IMR-90 (cell line): ENCODE results near the gene SSBP2. TPM values are rescaled to one million over a fixed set of nuclear protein-coding genes. Genes with fewer than 3 reads are reported as not detected.

Experiments used
- ATAC-seq: fragments of 200-7000 bp; cut with Tn5 transposase; 2 replicates; pipeline ENCODE4 v1.9.1; 2020; ENCODE audit warnings: low read depth, mild to moderate bottlenecking, moderate library complexity
- BruUV-seq: library from RNA; stranded (reverse); fragments of 400-500 nt; replicated peaks from 2 replicates; lab custom pipeline; 2021; lab: Mats Ljungman, UMichigan
- CTCF ChIA-PET: fragments of 300-600 bp; formaldehyde crosslinking; extraction: SDS; loops from one replicate; lab custom pipeline; 2021; ENCODE audit warnings: antibody characterized with exemption; lab: Yijun Ruan, JAX
- POLR2A ChIA-PET: fragments of 300-600 bp; sonication (Branson Sonifier 250); formaldehyde crosslinking; loops from one replicate; lab custom pipeline; 2022; ENCODE audit warnings: antibody characterized with exemption; ENCODE audit not compliant: unreplicated experiment; lab: Charles Lee
- DNase-seq: peaks from one replicate; pipeline ENCODE4 v3.0.0; 2013
- H2AFZ ChIP-seq: replicated peaks from 2 replicates; pipeline ENCODE3; 2013; ENCODE audit warnings: low read length, mild to moderate bottlenecking; ENCODE audit not compliant: poor library complexity
- H2AK5ac ChIP-seq: 2 replicates; pipeline ENCODE4 v1.6.1; 2013; ENCODE audit warnings: low read depth, low read length, inconsistent platforms
- H2AK9ac ChIP-seq: replicated peaks from 2 replicates; pipeline ENCODE3; 2013; ENCODE audit warnings: mild to moderate bottlenecking, low read depth, low read length, moderate library complexity; ENCODE audit not compliant: poor library complexity
- H2BK120ac ChIP-seq: 2 replicates; pipeline ENCODE4 v1.6.1; 2013; ENCODE audit warnings: low read depth, low read length, inconsistent platforms
- H2BK15ac ChIP-seq: 3 replicates; pipeline ENCODE4 v1.6.1; 2013; ENCODE audit warnings: low read depth, low read length, inconsistent platforms
- H2BK20ac ChIP-seq: 2 replicates; pipeline ENCODE4 v1.6.1; 2013; ENCODE audit warnings: low read depth, mild to moderate bottlenecking, inconsistent platforms, low read length, moderate library complexity
- H2BK5ac ChIP-seq: 2 replicates; pipeline ENCODE4 v1.6.1; 2013; ENCODE audit warnings: mild to moderate bottlenecking, low read depth, low read length, inconsistent platforms; ENCODE audit not compliant: poor library complexity, severe bottlenecking
- H3K14ac ChIP-seq: replicated peaks from 2 replicates; pipeline ENCODE4 v1.6.1; 2013; ENCODE audit warnings: low read depth, low read length, inconsistent platforms
- H3K18ac ChIP-seq: 2 replicates; pipeline ENCODE4 v1.6.1; 2013; ENCODE audit warnings: low read depth, low read length, control low read depth
- H3K23ac ChIP-seq: 2 replicates; pipeline ENCODE4 v1.6.1; 2013; ENCODE audit warnings: low read depth, low read length, inconsistent platforms
- H3K27ac ChIP-seq: 2 replicates; pipeline ENCODE4 v1.5.1; 2013; ENCODE audit warnings: mild to moderate bottlenecking, control low read depth, low read length; ENCODE audit not compliant: insufficient read depth
- H3K27me3 ChIP-seq: 2 replicates; pipeline ENCODE4 v1.6.1; 2013; ENCODE audit warnings: low read length; ENCODE audit not compliant: control insufficient read depth, insufficient read depth
- H3K36me3 ChIP-seq: 2 replicates; pipeline ENCODE4 v1.6.1; 2013; ENCODE audit warnings: low read length, mixed read lengths; ENCODE audit not compliant: control insufficient read depth, insufficient read depth
- H3K4ac ChIP-seq: 2 replicates; pipeline ENCODE4 v1.6.1; 2013; ENCODE audit warnings: low read depth, low read length, inconsistent platforms
- H3K4me1 ChIP-seq: 2 replicates; pipeline ENCODE4 v1.6.1; 2013; ENCODE audit warnings: low read length, mixed read lengths; ENCODE audit not compliant: control insufficient read depth, insufficient read depth
- H3K4me2 ChIP-seq: 2 replicates; pipeline ENCODE4 v1.6.1; 2013; ENCODE audit warnings: low read depth, mild to moderate bottlenecking, control low read depth, low read length, moderate library complexity
- H3K4me3 ChIP-seq: 2 replicates; pipeline ENCODE4 v1.5.1; 2013; ENCODE audit warnings: low read depth, mild to moderate bottlenecking, control low read depth, low read length, moderate library complexity; ENCODE audit not compliant: insufficient read depth
- H3K56ac ChIP-seq: 2 replicates; pipeline ENCODE4 v1.6.1; 2013; ENCODE audit warnings: low read length, inconsistent platforms; ENCODE audit not compliant: insufficient read depth; ENCODE audit errors: extremely low read depth
- H3K79me1 ChIP-seq, 2 experiments: 2 replicates each; pipeline ENCODE4 v1.6.1; 2013; ENCODE audit warnings: low read length in 2 of 2, inconsistent platforms in 1 of 2, low read depth in 1 of 2
- H3K9ac ChIP-seq: 2 replicates; pipeline ENCODE4 v1.6.1; 2013; ENCODE audit warnings: low read depth, low read length, control low read depth
- H3K9me1 ChIP-seq: 2 replicates; pipeline ENCODE4 v1.6.1; 2013; ENCODE audit warnings: low read length, inconsistent platforms; ENCODE audit not compliant: insufficient read depth
- H3K9me3 ChIP-seq: 2 replicates; pipeline ENCODE4 v1.6.1; 2013; ENCODE audit warnings: low read length; ENCODE audit not compliant: control insufficient read depth, insufficient read depth
- H4K20me1 ChIP-seq: 2 replicates; pipeline ENCODE4 v1.6.1; 2013; ENCODE audit warnings: low read length, inconsistent platforms; ENCODE audit not compliant: insufficient read depth
- H4K5ac ChIP-seq: 2 replicates; pipeline ENCODE4 v1.6.1; 2013; ENCODE audit warnings: mild to moderate bottlenecking, low read depth, low read length, control low read depth
- H4K8ac ChIP-seq, 2 experiments: 2 replicates each; pipeline ENCODE4 v1.6.1; 2013; ENCODE audit warnings: low read depth in 2 of 2, low read length in 2 of 2, control low read depth in 1 of 2, inconsistent platforms in 1 of 2
- H4K91ac ChIP-seq: 2 replicates; pipeline ENCODE4 v1.6.1; 2013; ENCODE audit warnings: low read depth, low read length, inconsistent platforms; ENCODE audit not compliant: insufficient read depth
- BHLHE40 ChIP-seq: fragments of 150-350 bp; IDR thresholded peaks from 2 replicates; pipeline ENCODE4 v1.6.1; 2016; ENCODE audit warnings: mild to moderate bottlenecking, low read depth, low read length
- CEBPB ChIP-seq: IDR thresholded peaks from 2 replicates; pipeline ENCODE4 v1.6.1; 2012; ENCODE audit warnings: low read depth, low read length, improper control_type of control experiment
- FOS ChIP-seq: fragments of 150-350 bp; IDR thresholded peaks from 2 replicates; pipeline ENCODE4 v1.6.1; 2016; ENCODE audit warnings: low read depth, low read length
- MAFK ChIP-seq: IDR thresholded peaks from 2 replicates; pipeline ENCODE4 v1.6.1; 2012; ENCODE audit warnings: low read depth, low read length, improper control_type of control experiment
- NFE2L2 ChIP-seq: fragments of 150-350 bp; IDR thresholded peaks from 2 replicates; pipeline ENCODE4 v1.6.1; 2016; ENCODE audit warnings: low read depth, mild to moderate bottlenecking, low read length
- POLR2A ChIP-seq: IDR thresholded peaks from 2 replicates; pipeline ENCODE4 v1.6.1; 2012; ENCODE audit warnings: mild to moderate bottlenecking, low read depth, low read length
- RAD21 ChIP-seq: IDR thresholded peaks from 2 replicates; pipeline ENCODE4 v1.6.1; 2012; ENCODE audit warnings: low read length, improper control_type of control experiment
- RCOR1 ChIP-seq: IDR thresholded peaks from 2 replicates; pipeline ENCODE4 v1.6.1; 2012; ENCODE audit warnings: mild to moderate bottlenecking, low read length, improper control_type of control experiment; ENCODE audit not compliant: insufficient replicate concordance
- RFX5 ChIP-seq: IDR thresholded peaks from 2 replicates; pipeline ENCODE4 v1.8.0; 2012; ENCODE audit warnings: low read depth, mild to moderate bottlenecking, low read length, moderate library complexity
- SMC3 ChIP-seq: fragments of 150-350 bp; IDR thresholded peaks from 2 replicates; pipeline ENCODE4 v1.6.1; 2016; ENCODE audit warnings: low read depth, mild to moderate bottlenecking, antibody characterized with exemption, low read length, moderate library complexity
- WGBS, 2 experiments: methylation state at CpG; one replicate each; pipeline versions ENCODE4 v1.1.5 to v1.1.7; 2013; ENCODE audit warnings: missing lambda C conversion rate in 2 of 2; ENCODE audit not compliant: insufficient read length in 1 of 2; ENCODE audit errors: extremely low coverage in 2 of 2; 5-methylcytosine and 5-hydroxymethylcytosine counted together
- dilution Hi-C: fragments of 300-500 bp; cut with HindIII; formaldehyde crosslinking; loops from one replicate; pipeline ENCODE4 v1.14.3; 2018; ENCODE audit warnings: low sequenced_read_pairs; ENCODE audit not compliant: unreplicated experiment
- in situ Hi-C: fragments of 300-500 bp; cut with MboI; formaldehyde crosslinking; loops from 3 replicates; pipeline ENCODE4 v1.14.3; 2019; ENCODE audit warnings: low sequenced_read_pairs, inconsistent platforms, mixed read lengths
- intact Hi-C: fragments of 100-400 bp; cut with micrococcal nuclease; formaldehyde crosslinking; loops from 2 replicates; pipeline ENCODE4 v1.10.0; 2022
- polyA plus RNA-seq, 3 experiments: library from polyadenylated mRNA; depleted of rRNA; stranded (reverse); fragments of >200 nt; gene quantifications; 2 replicates each; pipeline ENCODE4 v1.2.3, GENCODE V29; 2012; ENCODE audit warnings: low replicate concordance in 1 of 3
- total RNA-seq: library from RNA; depleted of rRNA; stranded (reverse); fragments of >200 nt; gene quantifications from 2 replicates; pipeline ENCODE4 v1.2.3, GENCODE V29; 2012
- TF ChIP-seq, protein P1 (sequence below): conservative IDR thresholded peaks from 2 replicates; pipeline ENCODE4 v1.5.1; 2012; ENCODE audit warnings: mild to moderate bottlenecking, low read depth, low read length, improper control_type of control experiment
- TF ChIP-seq, protein P2 (sequence below): fragments of 150-350 bp; IDR thresholded peaks from 2 replicates; pipeline ENCODE4 v1.6.1; 2016; ENCODE audit warnings: low read depth, mild to moderate bottlenecking, low read length, moderate library complexity, borderline replicate concordance

The SSBP2 gene
- total and polyA plus RNA-seq, 2 of the 4 experiments (the other 2 are of a cell fraction): 38.4 to 42.7 TPM

DNA sequence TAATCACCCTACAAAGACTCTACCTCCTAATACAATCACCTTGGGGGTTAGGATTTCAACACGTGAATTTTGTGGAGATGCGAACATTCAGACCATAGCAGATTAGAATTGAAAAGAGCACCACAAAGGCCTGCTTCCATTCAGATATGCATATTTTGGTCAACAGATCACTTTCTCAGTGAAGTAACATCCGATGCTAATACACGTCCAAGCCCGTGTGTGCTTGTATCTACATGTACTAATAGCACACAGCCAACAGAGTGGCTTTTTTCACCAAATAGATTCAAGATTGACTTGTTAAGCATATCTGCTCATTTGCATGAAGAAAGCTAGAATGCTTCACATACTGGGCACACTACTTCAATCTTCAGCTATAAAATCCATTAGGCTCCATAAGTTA is 35.6 kb upstream of the SSBP2 start:
- POLR2A ChIA-PET: no interaction called here

More for the DNA sequence above, 35.6 kb upstream of the SSBP2 start:
- no peaks in the 10 kb centered on the region for H3K27me3 ChIP-seq
- ATAC-seq (no peak), DNase-seq (no peak)
- H2BK15ac ChIP-seq: no peak overlapping the region
- no peak overlapping the region for H3K18ac ChIP-seq
- H3K79me1 ChIP-seq: no peaks in the 10 kb centered on the region
- peaks cover 2% of the 10 kb centered on the region; the same call in 1 of the 2 replicates for H3K9me1 ChIP-seq
- no peak overlapping the region for H3K9ac ChIP-seq
- H4K8ac ChIP-seq: 0 out of 4 replicates have a peak overlapping the region, but pooled peaks of 1 of the 2 experiments have one; percentile 8
- no peak overlapping the region for H2BK5ac ChIP-seq
- H2BK120ac ChIP-seq: no peak overlapping the region; the same call in 1 of the 2 replicates
- no peak for TF ChIP-seq BHLHE40
- TF ChIP-seq RCOR1: no peak
- TF ChIP-seq CEBPB: no peak
- TF ChIP-seq MAFK: no peak
- TF ChIP-seq RAD21: no peak
- TF ChIP-seq, protein P1, sequence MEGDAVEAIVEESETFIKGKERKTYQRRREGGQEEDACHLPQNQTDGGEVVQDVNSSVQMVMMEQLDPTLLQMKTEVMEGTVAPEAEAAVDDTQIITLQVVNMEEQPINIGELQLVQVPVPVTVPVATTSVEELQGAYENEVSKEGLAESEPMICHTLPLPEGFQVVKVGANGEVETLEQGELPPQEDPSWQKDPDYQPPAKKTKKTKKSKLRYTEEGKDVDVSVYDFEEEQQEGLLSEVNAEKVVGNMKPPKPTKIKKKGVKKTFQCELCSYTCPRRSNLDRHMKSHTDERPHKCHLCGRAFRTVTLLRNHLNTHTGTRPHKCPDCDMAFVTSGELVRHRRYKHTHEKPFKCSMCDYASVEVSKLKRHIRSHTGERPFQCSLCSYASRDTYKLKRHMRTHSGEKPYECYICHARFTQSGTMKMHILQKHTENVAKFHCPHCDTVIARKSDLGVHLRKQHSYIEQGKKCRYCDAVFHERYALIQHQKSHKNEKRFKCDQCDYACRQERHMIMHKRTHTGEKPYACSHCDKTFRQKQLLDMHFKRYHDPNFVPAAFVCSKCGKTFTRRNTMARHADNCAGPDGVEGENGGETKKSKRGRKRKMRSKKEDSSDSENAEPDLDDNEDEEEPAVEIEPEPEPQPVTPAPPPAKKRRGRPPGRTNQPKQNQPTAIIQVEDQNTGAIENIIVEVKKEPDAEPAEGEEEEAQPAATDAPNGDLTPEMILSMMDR: no peak
- TF ChIP-seq, protein P2, sequence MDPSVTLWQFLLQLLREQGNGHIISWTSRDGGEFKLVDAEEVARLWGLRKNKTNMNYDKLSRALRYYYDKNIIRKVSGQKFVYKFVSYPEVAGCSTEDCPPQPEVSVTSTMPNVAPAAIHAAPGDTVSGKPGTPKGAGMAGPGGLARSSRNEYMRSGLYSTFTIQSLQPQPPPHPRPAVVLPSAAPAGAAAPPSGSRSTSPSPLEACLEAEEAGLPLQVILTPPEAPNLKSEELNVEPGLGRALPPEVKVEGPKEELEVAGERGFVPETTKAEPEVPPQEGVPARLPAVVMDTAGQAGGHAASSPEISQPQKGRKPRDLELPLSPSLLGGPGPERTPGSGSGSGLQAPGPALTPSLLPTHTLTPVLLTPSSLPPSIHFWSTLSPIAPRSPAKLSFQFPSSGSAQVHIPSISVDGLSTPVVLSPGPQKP: no peak
- no peak for TF ChIP-seq FOS
- TF ChIP-seq RFX5: no peak
- TF ChIP-seq POLR2A: no peak
- TF ChIP-seq SMC3: no peak
- no peak for TF ChIP-seq NFE2L2
- no peaks in the 10 kb centered on the region for H3K36me3 ChIP-seq
- CTCF ChIA-PET: no interaction called here
- H3K9me3 ChIP-seq: no peaks in the 10 kb centered on the region
- no peak overlapping the region for H2BK20ac ChIP-seq
- no peak overlapping the region for H3K23ac ChIP-seq
- no peak overlapping the region for H3K56ac ChIP-seq
- no peak overlapping the region for H3K4me2 ChIP-seq
- H2AK5ac ChIP-seq: no peak overlapping the region; the same call in 1 of the 2 replicates
- H2AFZ ChIP-seq: no peak overlapping the region
- intact Hi-C loops: no loop called here
- H3K4me3 ChIP-seq: no peak overlapping the region
- in situ Hi-C loops: loop anchor here (5.0 kb wide), 1 partner anchor 61 kb away; no protein-coding TSS in a partner anchor
- H4K20me1 ChIP-seq: no peaks in the 10 kb centered on the region
- H4K5ac ChIP-seq: no peak overlapping the region
- BruUV-seq: no TSS peak
- no peak overlapping the region for H3K14ac ChIP-seq
- WGBS, 2 experiments: no CpG with 5 or more reads among the region's 5 CpGs
- H4K91ac ChIP-seq: no peak overlapping the region
- dilution Hi-C loops: no loop called here
- no peak overlapping the region for H2AK9ac ChIP-seq
- H3K27ac ChIP-seq: no peak overlapping the region
- peaks cover 12% of the 10 kb centered on the region for H3K4me1 ChIP-seq
- no peak overlapping the region for H3K4ac ChIP-seq
